HepG2 (cell line): ENCODE measurements around the gene CAMK2G. TPM values are rescaled to one million over a fixed set of nuclear protein-coding genes. Genes with fewer than 3 reads are reported as not detected.

ENCODE experiments used
- ARID2 ChIP-seq: sonication (generic); formaldehyde crosslinking; IDR thresholded peaks from 2 replicates; pipeline ENCODE4 v1.8.1; 2022; ENCODE audit warnings: mild to moderate bottlenecking, missing genetic modification reagents, borderline replicate concordance
- ISX ChIP-seq: sonication (generic); formaldehyde crosslinking; conservative IDR thresholded peaks from 2 replicates; pipeline ENCODE4 v1.5.0; 2020; ENCODE audit warnings: missing genetic modification reagents
- JUND ChIP-seq: sonication (generic); formaldehyde crosslinking; IDR thresholded peaks from 2 replicates; pipeline ENCODE4 v1.8.0; 2022; ENCODE audit warnings: mild to moderate bottlenecking, missing genetic modification reagents
- KLF15 ChIP-seq: sonication (generic); formaldehyde crosslinking; IDR thresholded peaks from 2 replicates; pipeline ENCODE4 v1.8.1; 2023; ENCODE audit warnings: borderline replicate concordance, mild to moderate bottlenecking, inconsistent platforms, missing genetic modification reagents, mixed read lengths
- MIXL1 ChIP-seq: IDR thresholded peaks from 2 replicates; pipeline ENCODE4 v1.6.1; 2016
- NR2C2 ChIP-seq: sonication (generic); formaldehyde crosslinking; IDR thresholded peaks from 2 replicates; pipeline ENCODE4 v1.4.0; 2020; ENCODE audit warnings: missing genetic modification reagents, mild to moderate bottlenecking, moderate library complexity, borderline replicate concordance
- NRL ChIP-seq: sonication (generic); formaldehyde crosslinking; IDR thresholded peaks from 2 replicates; pipeline ENCODE4 v1.5.0; 2020; ENCODE audit warnings: missing genetic modification reagents, mild to moderate bottlenecking, moderate library complexity, borderline replicate concordance
- SALL2 ChIP-seq: sonication (generic); formaldehyde crosslinking; IDR thresholded peaks from 2 replicates; pipeline ENCODE4 v1.8.1; 2023; ENCODE audit warnings: mild to moderate bottlenecking, missing genetic modification reagents, inconsistent platforms
- TOPORS ChIP-seq: sonication (generic); formaldehyde crosslinking; IDR thresholded peaks from 2 replicates; pipeline ENCODE4 v1.8.0; 2023; ENCODE audit warnings: mild to moderate bottlenecking, missing genetic modification reagents
- ZBTB42 ChIP-seq: sonication (generic); formaldehyde crosslinking; IDR thresholded peaks from 2 replicates; pipeline ENCODE4 v1.5.0; 2020; ENCODE audit warnings: mild to moderate bottlenecking, missing genetic modification reagents
- ZC3H13 ChIP-seq: sonication (generic); formaldehyde crosslinking; IDR thresholded peaks from 2 replicates; pipeline ENCODE4 v1.8.1; 2023; ENCODE audit warnings: mild to moderate bottlenecking, missing genetic modification reagents, moderate library complexity
- ZEB1 ChIP-seq: IDR thresholded peaks from 2 replicates; pipeline ENCODE4 v1.6.1; 2012; ENCODE audit warnings: mild to moderate bottlenecking, low read depth, inconsistent platforms; ENCODE audit not compliant: insufficient replicate concordance
- ZNF136 ChIP-seq: sonication (generic); formaldehyde crosslinking; IDR thresholded peaks from 2 replicates; pipeline ENCODE4 v1.8.1; 2022; ENCODE audit warnings: low read depth, mild to moderate bottlenecking, moderate library complexity, missing genetic modification reagents
- ZNF780A ChIP-seq: sonication (generic); formaldehyde crosslinking; IDR thresholded peaks from 2 replicates; pipeline ENCODE4 v1.8.0; 2022; ENCODE audit warnings: mild to moderate bottlenecking, missing genetic modification reagents, moderate library complexity
- ZSCAN9 ChIP-seq: IDR thresholded peaks from 2 replicates; pipeline ENCODE4 v1.6.1; 2016; ENCODE audit warnings: borderline replicate concordance
- polyA plus RNA-seq, 8 experiments: library from polyadenylated mRNA; depleted of rRNA in 3 of 8; stranded (reverse) in 7 of 8; unstranded in 1 of 8; fragments of >200 nt; fragmentation: Illumina TruSeq in 4 of 8; extraction: Trizol in 4 of 8; gene quantifications; 2 replicates each; pipeline versions ENCODE4 v1.2.1 to v1.2.3, GENCODE V29; 2011 to 2016; ENCODE audit warnings: low read depth in 4 of 8, missing spikeins in 1 of 8, mixed read lengths in 1 of 8; ENCODE audit not compliant: insufficient read depth in 1 of 8
- total RNA-seq, 5 experiments: library from RNA; depleted of rRNA; stranded (reverse); fragments of >200 nt; fragmentation: Illumina TruSeq; extraction: Trizol; gene quantifications; 2 replicates each; pipeline ENCODE4 v1.2.3, GENCODE V29; 2016; ENCODE audit warnings: low read depth in 1 of 5
- TF ChIP-seq, protein P1 (sequence below): sonication (generic); formaldehyde crosslinking; IDR thresholded peaks from 2 replicates; pipeline ENCODE4 v1.4.0; 2020; ENCODE audit warnings: missing genetic modification reagents
- TF ChIP-seq, protein P2 (sequence below): sonication (generic); formaldehyde crosslinking; IDR thresholded peaks from 2 replicates; pipeline ENCODE4 v1.8.0; 2022; ENCODE audit warnings: missing genetic modification reagents, low read depth, mild to moderate bottlenecking, borderline replicate concordance
- TF ChIP-seq, protein P3 (sequence below), 2 experiments: sonication (generic) in 1 of 2; formaldehyde crosslinking in 1 of 2; IDR thresholded peaks; 2 replicates each; pipeline versions ENCODE4 v1.4.0 to v1.6.1; 2018 to 2020; ENCODE audit warnings: missing genetic modification reagents in 2 of 2, borderline replicate concordance in 1 of 2, low read depth in 1 of 2, mild to moderate bottlenecking in 1 of 2, missing biosample characterization in 1 of 2
- TF ChIP-seq, protein P4 (sequence below): IDR thresholded peaks from 2 replicates; pipeline ENCODE4 v1.6.1; 2016; ENCODE audit warnings: missing genetic modification reagents, missing compliant biosample characterization

The CAMK2G gene
- total and polyA plus RNA-seq, 2 of the 13 experiments (the other 11 are each of a cell fraction or from before 2014, with no cell fraction given) = 15.9 to 18.8 TPM

DNA sequence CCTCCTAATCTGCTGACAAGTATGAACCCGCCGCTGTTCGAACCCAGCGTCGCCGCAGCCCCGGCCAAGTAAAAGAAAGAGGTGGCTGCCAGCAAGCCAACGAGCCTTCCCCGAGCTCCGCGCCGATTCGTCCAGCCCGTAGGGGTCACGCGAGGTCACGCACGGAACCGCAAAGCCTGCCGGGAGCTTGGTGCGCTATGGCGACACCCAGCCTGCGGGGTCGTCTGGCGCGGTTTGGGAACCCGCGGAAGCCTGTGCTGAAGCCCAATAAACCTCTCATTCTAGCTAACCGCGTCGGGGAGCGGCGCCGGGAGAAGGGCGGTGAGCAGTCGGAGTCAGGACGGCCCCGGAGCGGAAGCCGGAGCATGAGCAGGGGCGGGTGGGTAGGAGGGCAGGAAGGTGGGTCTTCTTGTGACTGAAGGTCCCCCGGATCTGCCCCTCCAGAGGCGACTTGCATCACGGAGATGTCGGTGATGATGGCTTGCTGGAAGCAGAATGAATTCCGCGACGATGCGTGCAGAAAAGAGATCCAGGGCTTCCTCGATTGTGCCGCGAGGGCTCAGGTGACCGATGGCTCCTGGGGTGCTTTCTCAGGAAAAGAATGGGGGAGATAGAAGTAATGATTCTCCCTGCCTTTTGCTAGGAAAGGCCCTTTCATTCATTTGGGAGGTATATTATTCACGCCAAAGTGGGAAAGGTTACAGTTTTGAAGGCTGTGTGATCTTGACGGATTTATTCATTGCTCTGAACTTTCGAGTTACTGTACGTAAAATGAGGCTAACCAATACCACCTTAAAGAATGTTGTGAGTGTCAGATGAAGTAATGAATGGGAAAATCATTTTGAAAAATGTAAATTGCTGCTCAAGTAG, 92.2 kb downstream of the CAMK2G start, which contains the start of gene CHCHD1 (continued):
- TF ChIP-seq, protein P1, sequence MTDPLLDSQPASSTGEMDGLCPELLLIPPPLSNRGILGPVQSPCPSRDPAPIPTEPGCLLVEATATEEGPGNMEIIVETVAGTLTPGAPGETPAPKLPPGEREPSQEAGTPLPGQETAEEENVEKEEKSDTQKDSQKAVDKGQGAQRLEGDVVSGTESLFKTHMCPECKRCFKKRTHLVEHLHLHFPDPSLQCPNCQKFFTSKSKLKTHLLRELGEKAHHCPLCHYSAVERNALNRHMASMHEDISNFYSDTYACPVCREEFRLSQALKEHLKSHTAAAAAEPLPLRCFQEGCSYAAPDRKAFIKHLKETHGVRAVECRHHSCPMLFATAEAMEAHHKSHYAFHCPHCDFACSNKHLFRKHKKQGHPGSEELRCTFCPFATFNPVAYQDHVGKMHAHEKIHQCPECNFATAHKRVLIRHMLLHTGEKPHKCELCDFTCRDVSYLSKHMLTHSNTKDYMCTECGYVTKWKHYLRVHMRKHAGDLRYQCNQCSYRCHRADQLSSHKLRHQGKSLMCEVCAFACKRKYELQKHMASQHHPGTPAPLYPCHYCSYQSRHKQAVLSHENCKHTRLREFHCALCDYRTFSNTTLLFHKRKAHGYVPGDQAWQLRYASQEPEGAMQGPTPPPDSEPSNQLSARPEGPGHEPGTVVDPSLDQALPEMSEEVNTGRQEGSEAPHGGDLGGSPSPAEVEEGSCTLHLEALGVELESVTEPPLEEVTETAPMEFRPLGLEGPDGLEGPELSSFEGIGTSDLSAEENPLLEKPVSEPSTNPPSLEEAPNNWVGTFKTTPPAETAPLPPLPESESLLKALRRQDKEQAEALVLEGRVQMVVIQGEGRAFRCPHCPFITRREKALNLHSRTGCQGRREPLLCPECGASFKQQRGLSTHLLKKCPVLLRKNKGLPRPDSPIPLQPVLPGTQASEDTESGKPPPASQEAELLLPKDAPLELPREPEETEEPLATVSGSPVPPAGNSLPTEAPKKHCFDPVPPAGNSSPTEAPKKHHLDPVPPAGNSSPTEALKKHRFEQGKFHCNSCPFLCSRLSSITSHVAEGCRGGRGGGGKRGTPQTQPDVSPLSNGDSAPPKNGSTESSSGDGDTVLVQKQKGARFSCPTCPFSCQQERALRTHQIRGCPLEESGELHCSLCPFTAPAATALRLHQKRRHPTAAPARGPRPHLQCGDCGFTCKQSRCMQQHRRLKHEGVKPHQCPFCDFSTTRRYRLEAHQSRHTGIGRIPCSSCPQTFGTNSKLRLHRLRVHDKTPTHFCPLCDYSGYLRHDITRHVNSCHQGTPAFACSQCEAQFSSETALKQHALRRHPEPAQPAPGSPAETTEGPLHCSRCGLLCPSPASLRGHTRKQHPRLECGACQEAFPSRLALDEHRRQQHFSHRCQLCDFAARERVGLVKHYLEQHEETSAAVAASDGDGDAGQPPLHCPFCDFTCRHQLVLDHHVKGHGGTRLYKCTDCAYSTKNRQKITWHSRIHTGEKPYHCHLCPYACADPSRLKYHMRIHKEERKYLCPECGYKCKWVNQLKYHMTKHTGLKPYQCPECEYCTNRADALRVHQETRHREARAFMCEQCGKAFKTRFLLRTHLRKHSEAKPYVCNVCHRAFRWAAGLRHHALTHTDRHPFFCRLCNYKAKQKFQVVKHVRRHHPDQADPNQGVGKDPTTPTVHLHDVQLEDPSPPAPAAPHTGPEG (CRISPR knock-in tag) = peak; percentile 38; the same call in 1 of the 2 replicates
- TF ChIP-seq ZC3H13 (CRISPR knock-in tag) (peak; percentile 69; the same call in 1 of the 2 replicates), SALL2 (CRISPR knock-in tag) (peak; percentile 72; the same call in 1 of the 2 replicates), TOPORS (no peak), ZEB1 (no peak), NR2C2 (CRISPR knock-in tag) (peak; percentile 99), ZBTB42 (CRISPR knock-in tag) (peak; percentile 73; the same call in 1 of the 2 replicates), ISX (CRISPR knock-in tag) (no peak), JUND (CRISPR knock-in tag) (no peak), KLF15 (CRISPR knock-in tag) (no peak), ZNF780A (CRISPR knock-in tag) (no peak), ARID2 (CRISPR knock-in tag) (no peak), MIXL1 (CRISPR knock-in tag) (no peak; the same call in 1 of the 2 replicates), ZNF136 (CRISPR knock-in tag) (peak; percentile 42; the same call in 1 of the 2 replicates), NRL (CRISPR knock-in tag) (peak; percentile 95), ZSCAN9 (peak; percentile 42; the same call in 1 of the 2 replicates)
- TF ChIP-seq, protein P2, sequence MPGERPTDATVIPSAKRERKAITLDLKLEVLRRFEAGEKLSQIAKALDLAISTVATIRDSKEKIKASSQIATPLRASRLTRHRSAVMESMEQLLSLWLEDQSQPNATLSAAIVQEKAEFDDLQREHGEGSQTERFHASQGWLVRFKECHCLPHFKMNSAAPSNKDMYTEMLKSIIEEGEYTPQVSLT (CRISPR knock-in tag) = no peak
- TF ChIP-seq, protein P3, sequence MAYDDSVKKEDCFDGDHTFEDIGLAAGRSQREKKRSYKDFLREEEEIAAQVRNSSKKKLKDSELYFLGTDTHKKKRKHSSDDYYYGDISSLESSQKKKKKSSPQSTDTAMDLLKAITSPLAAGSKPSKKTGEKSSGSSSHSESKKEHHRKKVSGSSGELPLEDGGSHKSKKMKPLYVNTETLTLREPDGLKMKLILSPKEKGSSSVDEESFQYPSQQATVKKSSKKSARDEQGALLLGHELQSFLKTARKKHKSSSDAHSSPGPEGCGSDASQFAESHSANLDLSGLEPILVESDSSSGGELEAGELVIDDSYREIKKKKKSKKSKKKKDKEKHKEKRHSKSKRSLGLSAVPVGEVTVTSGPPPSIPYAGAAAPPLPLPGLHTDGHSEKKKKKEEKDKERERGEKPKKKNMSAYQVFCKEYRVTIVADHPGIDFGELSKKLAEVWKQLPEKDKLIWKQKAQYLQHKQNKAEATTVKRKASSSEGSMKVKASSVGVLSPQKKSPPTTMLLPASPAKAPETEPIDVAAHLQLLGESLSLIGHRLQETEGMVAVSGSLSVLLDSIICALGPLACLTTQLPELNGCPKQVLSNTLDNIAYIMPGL (CRISPR knock-in tag; IDR thresholded peaks at IDR 0.05; ENCODE audit: borderline replicate concordance in 1 of 2, low read depth in 1 of 2) = peak; percentile 71 to 72; a peak in 3 of 4 replicates
- TF ChIP-seq, protein P4, sequence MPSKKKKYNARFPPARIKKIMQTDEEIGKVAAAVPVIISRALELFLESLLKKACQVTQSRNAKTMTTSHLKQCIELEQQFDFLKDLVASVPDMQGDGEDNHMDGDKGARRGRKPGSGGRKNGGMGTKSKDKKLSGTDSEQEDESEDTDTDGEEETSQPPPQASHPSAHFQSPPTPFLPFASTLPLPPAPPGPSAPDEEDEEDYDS (CRISPR knock-in tag) = peak; percentile 85
